ENCODE data around the gene CARTPT. TPM values are rescaled to one million over a fixed set of nuclear protein-coding genes. Genes with fewer than 3 reads are reported as not detected.

Gene CARTPT
- polyA plus RNA-seq, 3 donors, result not detected

DNA sequence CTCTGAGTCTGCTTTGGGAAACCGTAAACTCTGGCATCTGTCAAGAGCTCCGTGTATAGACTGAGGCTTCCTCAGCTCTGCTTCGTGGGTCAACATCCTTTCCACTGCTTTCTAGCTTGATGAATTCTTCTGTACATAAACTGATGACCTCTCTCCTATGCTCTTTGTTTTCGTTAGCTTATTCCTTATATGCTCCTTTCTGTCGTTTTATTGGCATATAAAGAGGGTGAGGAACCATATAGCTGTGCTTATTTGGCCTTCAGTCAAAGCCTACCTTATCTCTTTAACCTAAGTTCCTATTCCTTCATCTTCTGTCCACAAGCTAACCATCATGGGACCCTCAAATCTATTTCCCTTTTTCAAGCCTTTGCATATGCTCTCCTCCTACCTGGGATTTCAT lies 39.4 kb upstream of the CARTPT start:
- H3K36me3 Mint-ChIP-seq, result no peaks in the 10 kb centered on the region
- H4K20me1 ChIP-seq (ENCODE audit: insufficient read depth, low read length), result no peaks in the 10 kb centered on the region
- no peak for DNase-seq
- intact Hi-C loops (cut with micrococcal nuclease), result no loop called here
- TF ChIP-seq, protein P1, sequence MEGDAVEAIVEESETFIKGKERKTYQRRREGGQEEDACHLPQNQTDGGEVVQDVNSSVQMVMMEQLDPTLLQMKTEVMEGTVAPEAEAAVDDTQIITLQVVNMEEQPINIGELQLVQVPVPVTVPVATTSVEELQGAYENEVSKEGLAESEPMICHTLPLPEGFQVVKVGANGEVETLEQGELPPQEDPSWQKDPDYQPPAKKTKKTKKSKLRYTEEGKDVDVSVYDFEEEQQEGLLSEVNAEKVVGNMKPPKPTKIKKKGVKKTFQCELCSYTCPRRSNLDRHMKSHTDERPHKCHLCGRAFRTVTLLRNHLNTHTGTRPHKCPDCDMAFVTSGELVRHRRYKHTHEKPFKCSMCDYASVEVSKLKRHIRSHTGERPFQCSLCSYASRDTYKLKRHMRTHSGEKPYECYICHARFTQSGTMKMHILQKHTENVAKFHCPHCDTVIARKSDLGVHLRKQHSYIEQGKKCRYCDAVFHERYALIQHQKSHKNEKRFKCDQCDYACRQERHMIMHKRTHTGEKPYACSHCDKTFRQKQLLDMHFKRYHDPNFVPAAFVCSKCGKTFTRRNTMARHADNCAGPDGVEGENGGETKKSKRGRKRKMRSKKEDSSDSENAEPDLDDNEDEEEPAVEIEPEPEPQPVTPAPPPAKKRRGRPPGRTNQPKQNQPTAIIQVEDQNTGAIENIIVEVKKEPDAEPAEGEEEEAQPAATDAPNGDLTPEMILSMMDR (IDR thresholded peaks at IDR 0.05), result no peak
- H3K9me3 Mint-ChIP-seq, result peaks cover 2 to 22% (median 13%) of the 10 kb centered on the region in 7 donors
- H3K27me3 ChIP-seq (ENCODE audit: control insufficient read depth in 2 of 2, insufficient read depth in 2 of 2, low read length in 2 of 2), result no peaks in the 10 kb centered on the region
- no peak overlapping the region for H3K4me2 ChIP-seq (replicated peaks; ENCODE audit: extremely low read depth, low read length, poor library complexity, severe bottlenecking)
- no peak overlapping the region for H3K9ac ChIP-seq (ENCODE audit: insufficient read depth, low read length, poor library complexity, severe bottlenecking)
- H3K4me3 ChIP-seq (replicated peaks in 1 of 3; ENCODE audit: low read depth in 2 of 3, low read length in 3 of 3), result no peak overlapping the region
- no peaks in the 10 kb centered on the region for H3K4me1 Mint-ChIP-seq
- H3K4me1 ChIP-seq (ENCODE audit: control insufficient read depth in 1 of 2, insufficient read depth in 2 of 2, low read length in 2 of 2), result no peaks in the 10 kb centered on the region
- no peaks in the 10 kb centered on the region for H3K79me2 ChIP-seq (ENCODE audit: insufficient read depth, low read length)
- H3K9me3 ChIP-seq (replicated peaks in 1 of 2; ENCODE audit: control insufficient read depth in 1 of 2, insufficient read depth in 1 of 2, low read length in 2 of 2), result peaks cover 0 to 15% of the 10 kb centered on the region in 2 donors
- no peak overlapping the region for H3K27ac Mint-ChIP-seq
- H2AFZ ChIP-seq (ENCODE audit: insufficient read depth, low read depth, low read length, poor library complexity, severe bottlenecking), result no peak overlapping the region
- peaks cover 1 to 3% (median 3%) of the 10 kb centered on the region in 3 donors for H3K27me3 Mint-ChIP-seq (ENCODE audit: low read depth in 3 of 3)
- no peak overlapping the region for H3K4me3 Mint-ChIP-seq
- H3K36me3 ChIP-seq (replicated peaks in 1 of 2; ENCODE audit: control insufficient read depth in 1 of 2, insufficient read depth in 2 of 2, low read length in 2 of 2), result no peaks in the 10 kb centered on the region
- H3K27ac ChIP-seq (ENCODE audit: low read depth in 1 of 2, low read length in 2 of 2), result no peak overlapping the region
- WGBS (ENCODE audit: insufficient coverage), result 100% methylated on average over 3 of the region's 5 CpGs

DNA sequence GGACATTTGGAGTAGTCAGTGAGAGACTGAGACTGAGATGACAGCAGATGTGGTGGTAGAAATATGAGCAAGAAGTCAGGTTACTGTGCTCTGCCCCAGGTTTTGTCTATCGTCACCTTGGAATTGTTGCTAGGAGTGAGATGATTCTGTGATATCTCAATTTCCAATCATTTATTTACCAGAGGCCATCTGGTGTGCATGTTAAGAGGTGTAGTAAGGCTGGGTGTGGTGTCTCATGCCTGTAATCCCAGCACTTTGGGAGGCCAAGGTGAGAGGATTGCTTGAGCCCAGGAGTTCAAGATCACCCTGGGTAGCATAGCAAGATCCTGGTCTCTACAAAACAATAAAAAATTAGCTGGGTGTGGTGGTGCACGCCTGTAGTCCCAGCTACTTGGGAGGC lies 38.6 kb upstream of the CARTPT start:
- Mint-ChIP-seq H3K27ac (no peak overlapping the region), H3K36me3 (no peaks in the 10 kb centered on the region), H3K9me3 (peaks cover 0 to 23% (median 12%) of the 10 kb centered on the region in 7 donors), H3K27me3 (ENCODE audit: low read depth in 3 of 3) (peaks cover 0 to 3% (median 1%) of the 10 kb centered on the region in 3 donors), H3K4me1 (no peaks in the 10 kb centered on the region), H3K4me3 (no peak overlapping the region)
- no peak overlapping the region for H3K4me3 ChIP-seq (replicated peaks in 1 of 3; ENCODE audit: low read depth in 2 of 3, low read length in 3 of 3)
- H2AFZ ChIP-seq (ENCODE audit: insufficient read depth, low read depth, low read length, poor library complexity, severe bottlenecking), result no peak overlapping the region
- no peaks in the 10 kb centered on the region for H3K36me3 ChIP-seq (replicated peaks in 1 of 2; ENCODE audit: control insufficient read depth in 1 of 2, insufficient read depth in 2 of 2, low read length in 2 of 2)
- H3K9ac ChIP-seq (ENCODE audit: insufficient read depth, low read length, poor library complexity, severe bottlenecking), result no peak overlapping the region
- H3K9me3 ChIP-seq (replicated peaks in 1 of 2; ENCODE audit: control insufficient read depth in 1 of 2, insufficient read depth in 1 of 2, low read length in 2 of 2), result peaks cover 0 to 16% of the 10 kb centered on the region in 2 donors
- no peak overlapping the region for H3K4me2 ChIP-seq (replicated peaks; ENCODE audit: extremely low read depth, low read length, poor library complexity, severe bottlenecking)
- DNase-seq, result no peak
- no peaks in the 10 kb centered on the region for H4K20me1 ChIP-seq (ENCODE audit: insufficient read depth, low read length)
- intact Hi-C loops (cut with micrococcal nuclease), result no loop called here
- TF ChIP-seq, protein P1 (IDR thresholded peaks at IDR 0.05), result no peak
- H3K27ac ChIP-seq (ENCODE audit: low read depth in 1 of 2, low read length in 2 of 2), result no peak overlapping the region
- H3K27me3 ChIP-seq (ENCODE audit: control insufficient read depth in 2 of 2, insufficient read depth in 2 of 2, low read length in 2 of 2), result no peaks in the 10 kb centered on the region
- no CpG with 5 or more reads among the region's 2 CpGs for WGBS (ENCODE audit: insufficient coverage)
- H3K4me1 ChIP-seq (ENCODE audit: control insufficient read depth in 1 of 2, insufficient read depth in 2 of 2, low read length in 2 of 2), result no peaks in the 10 kb centered on the region
- no peaks in the 10 kb centered on the region for H3K79me2 ChIP-seq (ENCODE audit: insufficient read depth, low read length)

All from CD14-positive monocyte (primary cell).